Measurements from ENCODE around the gene IGSF3.

The IGSF3 gene

GRCh38 chr1:116676291-116676690 is 8.8 kb upstream of the IGSF3 start:
- no peak for TF ChIP-seq CTCF (IDR thresholded peaks at IDR 0.05; ENCODE audit: low read depth, low read length)
- no peak overlapping the region for H3K4me3 ChIP-seq (replicated peaks in 1 of 2; ENCODE audit: low read depth in 2 of 2, low read length in 2 of 2)
- no peak for DNase-seq (ENCODE audit: low read depth in 2 of 2)

- peak in 1 of 2 donors; percentile 32 for DNase-seq (ENCODE audit: low read depth in 2 of 2)
- TF ChIP-seq CTCF (IDR thresholded peaks at IDR 0.05; ENCODE audit: low read depth, low read length) = no peak
- H3K4me3 ChIP-seq (replicated peaks in 1 of 2; ENCODE audit: low read depth in 2 of 2, low read length in 2 of 2) = no peak overlapping the region
These were observed 7.2 kb upstream of the IGSF3 start for GRCh38 chr1:116674751-116675150.

- no peak for DNase-seq (ENCODE audit: low read depth in 2 of 2)
- no peak for TF ChIP-seq CTCF (IDR thresholded peaks at IDR 0.05; ENCODE audit: low read depth, low read length)
- no peak overlapping the region for H3K4me3 ChIP-seq (replicated peaks in 1 of 2; ENCODE audit: low read depth in 2 of 2, low read length in 2 of 2)
These were observed 6.5 kb upstream of the IGSF3 start for GRCh38 chr1:116674011-116674531.

GRCh38 chr1:116671912-116672311 is 4.4 kb upstream of the IGSF3 start:
- no peak overlapping the region for H3K4me3 ChIP-seq (replicated peaks in 1 of 2; ENCODE audit: low read depth in 2 of 2, low read length in 2 of 2)
- DNase-seq (ENCODE audit: low read depth in 2 of 2) = no peak
- no peak for TF ChIP-seq CTCF (IDR thresholded peaks at IDR 0.05; ENCODE audit: low read depth, low read length)

- DNase-seq (ENCODE audit: low read depth in 2 of 2) = no peak
- TF ChIP-seq CTCF (IDR thresholded peaks at IDR 0.05; ENCODE audit: low read depth, low read length) = no peak
- H3K4me3 ChIP-seq (replicated peaks in 1 of 2; ENCODE audit: low read depth in 2 of 2, low read length in 2 of 2) = no peak overlapping the region
These were observed 3.7 kb upstream of the IGSF3 start for GRCh38 chr1:116671072-116671760.

- no peak overlapping the region for H3K4me3 ChIP-seq (replicated peaks in 1 of 2; ENCODE audit: low read depth in 2 of 2, low read length in 2 of 2)
- no peak for DNase-seq (ENCODE audit: low read depth in 2 of 2)
- no peak for TF ChIP-seq CTCF (IDR thresholded peaks at IDR 0.05; ENCODE audit: low read depth, low read length)
These were observed 744 bp upstream of the IGSF3 start for GRCh38 chr1:116668277-116668676.
